Measurements from ENCODE around the gene KIF26A.

KIF26A gene

DNA sequence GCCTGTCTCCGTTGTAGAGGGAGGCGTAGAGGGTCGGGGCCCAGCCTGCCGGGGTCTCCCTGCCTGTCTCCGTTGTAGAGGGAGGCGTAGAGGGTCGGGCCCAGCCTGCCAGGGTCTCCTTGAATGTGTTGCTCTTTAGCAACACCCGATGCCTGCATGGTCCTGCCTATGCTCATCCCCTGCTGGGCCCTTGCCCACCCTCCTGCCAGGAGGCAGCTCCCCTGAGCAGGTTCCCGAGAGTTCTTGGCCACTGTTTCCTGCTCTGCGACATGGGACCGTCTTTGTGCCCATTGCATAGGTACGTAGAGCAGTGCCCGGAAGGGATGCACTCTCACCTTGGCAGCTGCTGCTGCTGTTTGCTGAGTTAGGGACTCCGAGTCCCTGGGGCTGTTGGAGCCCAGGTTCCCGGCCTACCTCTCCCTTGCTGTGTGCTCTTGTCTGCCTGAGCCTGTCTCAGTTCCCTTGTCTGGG lies 3.3 kb downstream of the KIF26A start:
- TF ChIP-seq, protein P1, sequence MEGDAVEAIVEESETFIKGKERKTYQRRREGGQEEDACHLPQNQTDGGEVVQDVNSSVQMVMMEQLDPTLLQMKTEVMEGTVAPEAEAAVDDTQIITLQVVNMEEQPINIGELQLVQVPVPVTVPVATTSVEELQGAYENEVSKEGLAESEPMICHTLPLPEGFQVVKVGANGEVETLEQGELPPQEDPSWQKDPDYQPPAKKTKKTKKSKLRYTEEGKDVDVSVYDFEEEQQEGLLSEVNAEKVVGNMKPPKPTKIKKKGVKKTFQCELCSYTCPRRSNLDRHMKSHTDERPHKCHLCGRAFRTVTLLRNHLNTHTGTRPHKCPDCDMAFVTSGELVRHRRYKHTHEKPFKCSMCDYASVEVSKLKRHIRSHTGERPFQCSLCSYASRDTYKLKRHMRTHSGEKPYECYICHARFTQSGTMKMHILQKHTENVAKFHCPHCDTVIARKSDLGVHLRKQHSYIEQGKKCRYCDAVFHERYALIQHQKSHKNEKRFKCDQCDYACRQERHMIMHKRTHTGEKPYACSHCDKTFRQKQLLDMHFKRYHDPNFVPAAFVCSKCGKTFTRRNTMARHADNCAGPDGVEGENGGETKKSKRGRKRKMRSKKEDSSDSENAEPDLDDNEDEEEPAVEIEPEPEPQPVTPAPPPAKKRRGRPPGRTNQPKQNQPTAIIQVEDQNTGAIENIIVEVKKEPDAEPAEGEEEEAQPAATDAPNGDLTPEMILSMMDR (IDR thresholded peaks at IDR 0.05; ENCODE audit: extremely low read depth, missing control alignments) = no peak
- no peak for DNase-seq (ENCODE audit: low spot score)

DNA sequence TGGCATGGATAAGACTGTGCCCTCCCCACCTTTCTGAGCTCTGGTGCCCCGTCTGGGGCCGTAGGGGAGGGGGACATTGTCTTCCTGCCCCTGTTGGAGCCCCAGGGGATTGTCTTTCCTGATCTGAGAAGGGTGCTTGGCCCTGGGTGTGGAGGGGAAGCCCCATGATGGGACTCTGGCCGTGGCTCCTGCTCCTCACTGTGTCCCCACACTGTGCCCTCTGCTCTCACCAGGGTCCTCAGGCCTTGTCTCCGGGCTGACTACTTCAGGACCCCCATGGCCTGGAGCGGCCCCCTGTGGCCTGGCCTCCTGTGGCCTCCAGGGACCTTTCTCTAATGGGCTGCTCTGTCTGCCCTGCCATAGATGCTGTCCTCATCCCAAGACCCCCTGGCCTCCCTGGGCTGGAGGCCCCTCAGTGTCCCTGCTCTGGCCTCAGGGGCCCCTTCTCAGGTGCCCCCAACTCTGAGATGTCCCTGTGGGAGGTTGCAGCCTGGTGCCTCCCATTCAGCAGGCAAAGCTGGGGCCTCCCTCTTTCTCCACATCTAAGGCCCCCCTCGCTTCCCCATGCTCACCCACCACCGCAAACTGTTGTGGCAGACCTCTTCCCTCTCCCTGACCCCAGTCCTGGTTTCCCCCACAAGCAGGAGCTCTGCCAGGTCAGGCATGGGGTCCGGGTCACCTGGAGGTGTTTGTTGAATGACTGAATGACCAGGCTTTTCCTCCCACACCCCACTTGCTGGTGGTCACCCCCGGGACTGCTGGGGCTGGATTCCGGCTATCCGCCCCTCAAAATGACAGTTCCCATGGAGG lies 4.0 kb downstream of the KIF26A start:
- DNase-seq (ENCODE audit: low spot score) = no peak
- TF ChIP-seq, protein P1 (IDR thresholded peaks at IDR 0.05; ENCODE audit: extremely low read depth, missing control alignments) = no peak

DNA sequence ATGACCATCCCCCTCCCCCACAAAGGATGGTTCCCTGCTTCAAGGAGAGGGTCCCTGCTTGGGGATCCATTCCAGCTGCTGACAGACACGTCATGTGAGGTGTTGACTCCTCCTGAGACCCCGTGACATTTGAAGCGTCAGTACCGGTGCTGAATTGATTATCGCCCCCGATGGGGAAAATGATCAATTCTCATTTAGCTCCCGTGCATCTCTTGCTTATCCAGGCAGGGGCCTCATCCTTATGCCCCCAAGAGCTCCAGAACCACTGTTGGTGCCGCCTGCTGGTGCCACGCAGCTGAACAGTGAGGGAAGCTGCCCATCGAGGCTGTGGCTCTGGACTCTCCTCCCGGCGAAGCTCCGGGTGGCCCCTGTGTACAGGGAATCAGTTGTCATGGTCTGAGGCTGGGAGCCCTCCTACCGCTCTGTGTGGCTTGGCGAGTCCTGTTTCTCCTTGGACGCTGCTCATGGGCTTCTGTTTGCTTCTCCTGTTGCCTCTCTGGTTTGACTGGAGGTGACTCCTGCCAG lies 4.6 kb downstream of the KIF26A start:
- no peak for DNase-seq (ENCODE audit: low spot score)

DNA sequence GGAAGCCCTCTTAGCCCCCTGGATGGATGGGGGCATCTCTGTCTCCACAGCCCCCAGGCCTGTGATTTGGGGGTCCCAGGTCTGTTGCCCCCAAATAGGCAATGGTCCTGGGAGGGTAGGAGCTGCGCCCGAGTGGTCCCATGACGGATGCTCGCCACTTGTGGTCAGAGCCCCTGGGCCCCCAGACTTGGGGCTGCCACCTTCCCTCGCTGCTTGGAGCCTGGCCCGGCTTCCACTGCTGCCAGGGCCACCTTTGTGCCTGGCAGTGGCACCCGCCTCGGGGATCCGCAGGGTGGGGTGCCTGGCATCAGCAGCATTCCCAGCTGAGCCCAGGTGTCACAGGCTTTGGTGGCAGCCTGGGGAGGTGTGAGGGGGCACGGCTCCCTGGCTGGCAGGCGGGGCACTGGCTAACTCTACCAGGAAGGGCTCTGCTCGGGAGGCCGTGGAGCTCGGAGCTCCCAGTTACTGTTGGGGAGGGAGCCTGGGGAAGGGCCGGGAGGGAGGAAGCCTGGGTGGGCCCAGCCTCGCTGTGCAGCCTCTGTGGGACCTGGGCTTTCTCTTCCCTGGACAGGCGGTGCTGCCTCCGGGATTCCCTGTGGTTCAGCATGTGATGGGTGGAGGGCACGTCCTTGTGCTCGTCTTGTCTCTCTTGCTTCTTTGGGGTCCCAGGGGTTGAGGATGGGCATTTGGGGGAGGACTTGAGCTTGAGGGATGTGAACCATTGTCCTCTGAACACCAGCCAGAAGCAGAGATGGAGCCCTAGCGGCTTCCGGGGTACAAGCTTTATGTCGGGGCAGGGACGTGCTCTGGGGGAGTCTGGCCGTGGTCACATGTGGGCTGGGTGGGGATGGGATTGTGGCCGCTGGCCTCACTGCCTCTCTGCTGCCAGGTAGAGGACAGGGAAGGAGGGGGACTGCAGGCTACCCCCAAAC lies 5.4 kb downstream of the KIF26A start:
- TF ChIP-seq, protein P1 (IDR thresholded peaks at IDR 0.05; ENCODE audit: extremely low read depth, missing control alignments) = no peak
- DNase-seq (ENCODE audit: low spot score) = no peak

More for the DNA sequence above, 4.6 kb downstream of the KIF26A start:
- TF ChIP-seq, protein P1 (IDR thresholded peaks at IDR 0.05; ENCODE audit: extremely low read depth, missing control alignments) = no peak

DNA sequence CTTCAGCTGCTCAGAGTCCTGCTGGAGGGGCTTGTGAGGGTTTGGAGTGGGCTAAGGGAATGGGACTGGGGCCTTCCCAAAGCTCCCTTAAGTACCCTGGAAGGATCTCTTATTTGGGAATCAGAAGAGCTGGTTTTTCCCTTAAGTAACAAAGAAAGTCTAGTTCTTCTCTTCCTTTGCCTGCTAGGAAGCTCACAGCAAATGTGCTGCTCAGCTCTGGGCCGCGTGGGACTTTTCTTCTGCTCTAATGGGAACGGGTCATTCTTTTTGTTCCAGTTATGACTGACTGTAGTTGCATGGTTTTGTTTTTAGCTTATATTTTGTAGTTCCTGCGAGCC lies 6.0 kb downstream of the KIF26A start:
- TF ChIP-seq, protein P1 (IDR thresholded peaks at IDR 0.05; ENCODE audit: extremely low read depth, missing control alignments) = no peak
- no peak for DNase-seq (ENCODE audit: low spot score)

DNA sequence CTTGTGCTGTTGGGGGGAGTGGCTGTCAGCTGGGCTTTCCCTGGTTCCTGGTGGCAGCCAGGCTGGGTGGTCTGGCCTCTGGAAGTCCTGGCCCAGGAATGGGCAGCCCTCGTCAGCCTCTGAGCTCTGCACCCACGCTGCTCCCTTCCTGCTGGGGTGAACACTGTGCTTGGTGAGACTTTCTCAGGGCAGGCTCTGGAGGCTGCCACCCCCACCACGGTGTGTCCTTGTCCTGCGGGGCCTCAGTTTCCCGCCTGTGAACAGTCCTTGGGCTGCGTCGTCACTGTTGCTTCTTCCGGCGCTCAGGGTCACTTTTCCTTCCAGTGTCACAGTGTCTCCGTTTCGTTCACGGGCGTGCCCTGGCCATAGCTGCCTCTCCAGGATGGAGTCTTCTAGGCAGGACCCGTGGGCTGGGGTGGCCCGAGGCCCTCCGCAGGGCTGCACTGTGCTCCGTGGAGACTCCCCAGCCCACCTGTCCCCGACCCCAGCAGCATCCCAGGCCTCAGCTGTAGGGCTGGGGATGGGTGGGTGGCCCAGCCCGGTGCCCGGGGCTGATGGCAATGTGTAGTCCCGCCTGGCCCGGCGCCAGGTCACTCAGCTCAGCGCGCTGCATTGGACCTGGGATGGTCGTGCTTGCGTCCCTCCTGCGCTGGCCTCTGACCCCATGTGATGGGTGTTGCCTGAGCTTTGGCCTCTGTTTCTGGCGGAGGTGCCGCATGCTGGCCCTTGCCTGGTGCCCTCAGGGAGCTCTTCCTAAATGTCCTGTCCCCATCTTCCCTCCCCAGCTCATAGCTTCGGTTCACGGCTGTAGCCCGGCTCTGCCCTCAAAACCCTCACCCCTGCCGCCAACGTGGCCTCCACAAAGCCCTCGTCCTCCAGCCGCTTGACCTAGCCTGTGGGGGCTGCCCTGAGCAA lies 6.8 kb downstream of the KIF26A start:
- DNase-seq (ENCODE audit: low spot score) = no peak
- TF ChIP-seq, protein P1 (IDR thresholded peaks at IDR 0.05; ENCODE audit: extremely low read depth, missing control alignments) = no peak
